Tibial nerve (tissue), 4 donors: ENCODE data around the gene KRT73.

Experiments
- CTCF ChIP-seq, 5 experiments: fragments of 200-600 bp in 3 of 5; fragments of 450-650 bp in 2 of 5; sonication (generic) in 3 of 5; IDR thresholded peaks; one replicate each; pipeline ENCODE4 v1.5.1; 2016 to 2019; ENCODE audit warnings: antibody characterized with exemption in 5 of 5, mild to moderate bottlenecking in 3 of 5, moderate library complexity in 2 of 5
- EP300 ChIP-seq, 2 donors: sonication (generic); formaldehyde crosslinking; IDR thresholded peaks; one replicate each; pipeline ENCODE4 v1.6.1; 2017; ENCODE audit warnings: antibody characterized with exemption in 2 of 2, mild to moderate bottlenecking in 1 of 2
- POLR2A ChIP-seq, 2 donors: fragments of 450-650 bp; IDR thresholded peaks; one replicate each; pipeline ENCODE4 v1.6.1; 2017; ENCODE audit warnings: antibody characterized with exemption in 2 of 2, mild to moderate bottlenecking in 2 of 2, moderate library complexity in 2 of 2

GRCh38 chr12:52608826-52609630 lies 9.3 kb downstream of the KRT73 start:
- TF ChIP-seq POLR2A (IDR thresholded peaks at IDR 0.05) = no peak
- TF ChIP-seq EP300 (IDR thresholded peaks at IDR 0.05) = no peak
- no peak for TF ChIP-seq CTCF (IDR thresholded peaks at IDR 0.05)
